Fibroblast of skin of left quadriceps (primary cell): ENCODE data around the gene SDS.

ENCODE experiments used
- DNase-seq, 2 experiments: peaks; one replicate each; pipeline ENCODE4 v3.0.0-alpha.2; 2013; ENCODE audit warnings: low read depth in 2 of 2

The SDS gene

DNA sequence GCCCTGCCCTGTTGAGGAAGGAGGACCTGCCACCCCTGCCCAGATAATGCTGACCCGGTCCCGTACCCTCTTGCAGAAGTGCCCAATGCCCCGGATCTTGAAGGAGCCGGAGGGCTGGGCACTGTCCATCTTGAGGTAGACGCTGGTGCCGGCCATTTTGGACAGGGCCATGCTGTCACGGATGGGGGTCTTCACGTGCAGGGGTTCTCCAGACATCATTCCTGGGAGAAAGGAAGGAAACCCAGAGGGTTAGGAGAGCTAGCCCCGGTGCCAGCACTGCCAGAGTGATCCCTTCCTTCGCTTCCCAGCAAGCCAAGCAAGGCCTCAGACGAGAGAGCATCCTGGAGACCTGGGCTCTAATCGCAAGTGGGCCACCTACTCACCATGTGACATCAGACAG is 4.2 kb downstream of the SDS start:
- DNase-seq, result no peak

DNA sequence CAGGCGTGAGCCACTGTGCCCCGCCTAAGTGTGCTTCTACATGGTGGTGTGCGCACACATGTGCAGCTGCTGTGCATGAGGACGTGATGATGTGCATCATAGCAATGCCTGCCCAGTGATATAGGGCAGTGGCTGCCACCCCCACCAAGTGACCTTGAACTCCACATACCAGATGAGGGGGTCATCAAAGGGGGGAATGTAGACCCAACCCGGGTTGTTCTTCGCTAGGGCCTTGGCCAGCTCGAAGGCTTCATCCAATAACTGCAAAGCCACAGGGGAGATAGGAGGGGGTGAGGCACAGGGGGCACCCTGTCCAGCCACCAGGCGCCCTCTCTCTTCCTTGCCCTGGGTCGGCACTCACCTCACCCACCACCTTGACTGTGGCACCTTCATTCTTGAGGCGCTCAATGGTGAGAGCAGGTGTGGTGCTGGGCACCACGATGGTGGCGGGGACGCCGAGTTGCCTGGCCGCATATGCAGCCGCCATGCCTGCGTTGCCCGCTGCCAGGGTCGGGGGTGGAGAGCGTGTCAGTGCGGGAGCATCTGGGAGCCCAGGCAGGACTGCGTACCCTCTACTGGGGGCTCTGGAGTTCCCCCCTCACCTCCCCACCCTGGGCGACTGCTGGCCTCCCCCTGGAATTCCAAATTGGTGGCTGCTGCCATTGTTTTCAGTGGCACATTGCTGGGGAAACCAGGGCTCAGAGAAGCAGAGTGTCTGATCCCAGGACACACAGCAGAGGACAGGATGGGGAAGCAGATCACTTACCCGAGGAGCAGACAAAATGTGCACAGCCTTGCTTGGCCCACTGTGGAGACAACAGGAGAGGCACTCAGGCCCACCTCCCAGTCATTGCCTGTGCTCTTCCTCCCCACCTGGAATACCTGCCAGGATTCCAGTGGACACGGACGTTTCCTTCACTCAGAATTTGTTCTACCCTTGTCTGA is 5.1 kb downstream of the SDS start:
- no peak for DNase-seq

DNA sequence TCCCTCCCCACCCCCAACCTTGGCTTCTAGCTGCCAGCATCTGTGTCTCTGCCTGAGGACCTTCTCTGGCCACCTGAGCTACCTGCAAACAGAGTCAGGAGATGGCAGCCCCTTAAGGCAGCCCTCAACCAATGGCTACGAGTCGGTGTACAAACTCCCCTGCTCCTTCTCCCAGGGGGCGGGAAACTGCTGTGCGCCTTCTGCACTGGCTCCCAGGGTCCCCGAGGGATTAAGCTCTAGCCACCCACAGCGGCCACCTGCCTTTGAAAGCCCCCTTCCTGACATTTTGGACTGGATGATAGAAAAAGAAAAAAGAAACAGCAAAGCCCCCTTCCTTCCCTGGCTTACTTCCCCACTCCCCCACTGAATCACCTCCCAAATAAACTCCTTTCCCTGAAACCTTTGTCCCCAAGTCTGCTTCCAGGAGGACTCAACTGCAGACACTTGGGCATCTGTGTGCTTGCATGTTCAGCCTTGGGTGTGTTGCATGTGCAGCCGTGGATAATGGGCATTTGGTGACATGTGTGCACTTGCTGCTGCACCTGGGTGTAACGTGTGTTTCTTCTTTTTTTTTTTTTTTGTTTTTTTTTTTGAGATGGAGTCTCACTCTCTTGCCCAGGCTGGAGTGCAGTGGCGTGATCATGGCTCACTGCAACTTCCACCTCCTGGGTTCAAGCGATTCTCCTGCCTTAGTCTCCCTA is 6.0 kb downstream of the SDS start:
- no peak for DNase-seq

DNA sequence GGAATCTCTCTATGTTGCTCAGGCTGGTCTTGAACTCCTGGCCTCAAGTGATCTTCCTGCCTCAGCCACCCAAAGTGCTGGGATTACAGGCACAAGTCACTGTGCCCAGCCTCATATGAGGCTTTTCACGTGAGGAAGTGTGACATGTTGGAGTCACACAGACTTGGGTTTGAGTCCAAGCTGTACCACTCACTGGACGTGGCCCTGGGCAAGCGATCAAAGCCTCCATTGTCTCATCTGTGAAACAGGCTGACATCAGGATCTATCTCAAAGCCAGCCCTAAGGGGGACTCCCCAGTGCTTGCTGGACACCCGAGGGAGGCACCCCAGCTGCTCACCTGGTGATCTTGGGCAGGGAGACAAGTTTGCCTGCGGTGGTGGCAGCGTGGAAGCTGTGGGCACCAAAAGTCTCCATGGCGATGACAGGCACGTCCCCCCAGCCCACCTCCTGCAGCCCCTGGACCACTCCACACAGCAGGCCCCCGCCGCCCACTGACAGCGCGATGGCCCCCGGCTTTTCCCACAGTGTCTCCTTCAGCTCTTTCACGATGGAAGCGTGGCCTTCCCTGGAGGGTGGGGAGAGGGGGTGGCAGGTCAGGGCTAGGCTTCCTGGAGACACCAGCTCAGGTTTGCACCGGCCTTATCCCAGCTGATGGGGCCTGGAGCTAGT is 6.7 kb downstream of the SDS start:
- DNase-seq, result no peak

DNA sequence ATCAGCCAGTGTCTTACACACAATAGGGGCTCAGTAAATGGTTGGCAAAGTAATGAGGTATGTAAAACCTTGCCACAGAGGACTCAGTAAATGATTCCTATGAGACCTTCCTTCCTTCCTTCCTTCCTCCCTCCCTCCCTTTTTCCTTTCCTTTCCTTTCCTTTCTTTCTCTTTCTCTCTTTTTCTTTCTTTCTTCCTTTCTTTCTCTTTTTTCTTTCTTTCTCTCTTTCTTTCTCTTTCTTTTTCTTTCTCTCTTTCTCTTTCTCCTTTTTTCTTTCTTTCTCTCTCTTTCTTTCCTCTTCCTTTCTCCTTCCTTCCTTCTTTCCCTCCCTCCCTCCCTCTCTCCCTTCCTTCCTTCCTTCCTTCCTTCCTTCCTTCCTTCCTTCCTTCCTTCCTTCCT is 7.5 kb downstream of the SDS start:
- no peak for DNase-seq

DNA sequence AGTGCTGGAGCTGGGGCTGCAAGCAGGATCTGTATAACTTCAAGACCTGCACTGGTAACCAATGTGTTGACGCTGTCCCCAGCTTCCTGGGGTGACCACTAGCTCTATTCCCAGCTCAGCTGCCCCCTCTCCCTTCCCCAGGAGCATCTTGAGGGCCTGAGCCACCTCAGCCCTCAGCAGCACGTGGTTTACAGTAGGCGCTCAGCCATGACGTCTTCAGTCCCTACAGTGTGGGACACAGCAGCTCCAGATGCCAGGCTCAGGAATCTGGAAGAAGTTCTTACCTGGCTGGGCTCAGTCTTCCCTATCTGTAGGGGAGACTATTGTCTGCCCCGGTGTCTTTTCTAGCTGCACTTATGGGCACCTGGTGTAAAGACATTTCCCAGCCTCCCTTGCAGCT is 8.6 kb downstream of the SDS start:
- no peak for DNase-seq

DNA sequence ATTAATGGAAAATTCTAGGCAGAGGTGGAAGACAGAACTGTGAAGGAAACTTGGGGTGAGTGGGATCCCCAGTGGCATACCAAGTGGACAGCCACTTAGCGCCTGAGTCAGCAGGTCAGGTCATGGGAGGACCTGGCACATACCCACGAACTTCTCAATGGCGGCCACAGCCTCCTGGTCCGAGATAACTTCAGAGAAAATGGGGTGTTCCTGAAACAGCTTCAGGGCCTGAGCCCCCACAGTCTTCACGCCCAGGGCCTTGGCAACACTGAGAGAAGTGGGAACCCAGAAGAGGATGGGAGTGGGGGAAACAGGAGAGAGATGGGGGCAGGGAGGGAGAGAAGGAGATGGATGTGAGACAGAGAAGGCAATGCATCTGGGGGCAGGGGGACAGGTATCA is 9.9 kb downstream of the SDS start:
- no peak for DNase-seq

DNA sequence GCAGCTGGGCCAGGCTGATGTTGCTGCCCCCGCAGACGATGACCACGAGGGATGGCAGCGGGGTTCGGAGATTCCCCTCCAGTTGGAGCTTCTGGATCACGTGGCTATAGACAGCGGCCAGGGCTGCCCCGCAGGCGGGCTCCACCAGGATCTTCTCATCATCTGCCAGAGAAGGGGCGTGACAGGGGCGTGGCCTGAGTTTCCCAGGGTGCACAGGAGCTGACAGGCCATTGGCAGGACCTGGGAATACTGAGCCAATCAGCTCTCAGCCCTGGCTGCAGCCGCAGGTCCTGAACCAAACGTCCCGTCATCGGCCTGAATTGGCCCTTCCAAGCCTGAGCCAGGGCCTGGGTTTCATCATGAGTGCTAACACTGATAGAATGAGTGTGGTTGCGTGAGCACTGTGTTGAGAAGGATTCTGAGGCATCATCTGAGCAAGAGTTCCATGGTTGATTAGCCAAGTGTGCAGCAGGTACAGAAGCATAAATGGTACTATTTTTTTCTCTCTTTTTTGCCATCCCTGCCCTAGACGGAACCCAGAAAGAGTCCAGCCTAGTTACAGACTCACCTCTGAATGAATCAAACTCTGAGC is 10.6 kb downstream of the SDS start:
- no peak for DNase-seq

DNA sequence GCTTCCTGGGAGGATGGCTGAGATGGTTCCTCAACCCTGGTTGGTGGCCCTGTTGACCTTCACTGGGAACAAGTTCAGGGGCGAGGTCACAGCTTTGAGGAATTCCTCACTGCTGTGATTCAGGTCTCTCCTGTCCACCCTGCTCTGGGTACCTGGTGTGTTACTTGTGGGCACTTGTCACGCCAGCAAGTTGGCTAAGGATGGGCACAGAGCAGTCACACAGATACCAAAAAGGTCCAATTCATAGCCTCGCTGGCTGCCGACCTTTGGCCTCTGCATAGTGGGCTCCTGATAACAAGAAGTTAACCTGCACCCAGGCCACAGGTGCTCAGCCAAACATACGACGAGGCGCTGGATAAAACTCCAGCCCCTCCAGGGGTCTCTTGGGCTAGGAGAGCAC is 11.2 kb downstream of the SDS start:
- DNase-seq, result no peak

DNA sequence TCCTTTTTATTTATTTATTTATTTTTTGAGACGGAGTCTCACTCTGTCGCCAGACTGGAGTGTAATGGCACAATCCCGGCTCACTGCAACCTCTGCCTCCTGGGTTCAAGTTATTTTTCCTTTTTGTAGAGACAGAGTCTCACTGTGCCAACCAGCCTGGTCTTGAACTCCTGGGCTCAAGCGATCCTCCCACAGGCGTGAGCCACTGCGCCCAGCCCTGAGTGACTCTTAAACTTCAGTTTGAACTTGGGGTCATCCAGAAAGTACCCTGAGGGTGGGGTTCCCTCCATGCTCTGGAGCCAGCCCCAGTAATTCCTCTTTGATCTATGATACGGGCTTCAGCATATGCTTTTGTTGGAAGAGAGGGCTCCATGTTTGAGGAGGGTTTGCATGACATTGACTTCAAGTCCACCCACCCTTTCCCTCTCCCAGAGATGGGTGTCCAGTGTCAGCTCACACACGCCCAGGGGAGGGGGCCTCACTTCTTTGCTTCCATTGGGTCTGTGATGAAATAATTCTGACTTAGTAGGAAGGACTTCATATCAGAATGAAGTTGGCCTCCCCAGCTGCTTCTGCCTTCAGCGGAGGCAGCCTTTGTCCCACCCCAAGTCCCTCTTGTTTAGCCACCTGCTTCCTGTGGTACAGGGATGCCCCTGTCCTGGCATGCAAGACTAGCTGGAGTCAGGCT is 11.9 kb downstream of the SDS start:
- no peak for DNase-seq

DNA sequence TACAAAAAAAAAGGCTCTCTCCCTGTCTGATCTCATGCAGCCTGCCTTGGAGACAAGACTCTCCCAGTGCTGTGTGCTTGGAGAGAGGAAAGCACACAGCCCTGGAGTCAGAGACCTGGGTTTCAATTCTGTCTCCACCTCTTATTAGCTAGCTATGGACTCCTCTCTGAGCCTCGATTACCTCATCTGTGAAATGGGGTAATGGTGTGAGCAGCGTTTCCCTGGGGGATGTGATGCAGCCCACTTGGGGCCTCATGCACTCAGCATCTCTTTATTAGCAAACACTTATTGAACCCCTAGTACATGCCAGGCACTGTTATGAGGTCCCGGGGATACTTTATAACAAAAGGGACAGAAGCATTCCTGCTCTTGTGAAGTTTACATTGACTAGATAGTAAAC is 12.5 kb downstream of the SDS start:
- no peak for DNase-seq

DNA sequence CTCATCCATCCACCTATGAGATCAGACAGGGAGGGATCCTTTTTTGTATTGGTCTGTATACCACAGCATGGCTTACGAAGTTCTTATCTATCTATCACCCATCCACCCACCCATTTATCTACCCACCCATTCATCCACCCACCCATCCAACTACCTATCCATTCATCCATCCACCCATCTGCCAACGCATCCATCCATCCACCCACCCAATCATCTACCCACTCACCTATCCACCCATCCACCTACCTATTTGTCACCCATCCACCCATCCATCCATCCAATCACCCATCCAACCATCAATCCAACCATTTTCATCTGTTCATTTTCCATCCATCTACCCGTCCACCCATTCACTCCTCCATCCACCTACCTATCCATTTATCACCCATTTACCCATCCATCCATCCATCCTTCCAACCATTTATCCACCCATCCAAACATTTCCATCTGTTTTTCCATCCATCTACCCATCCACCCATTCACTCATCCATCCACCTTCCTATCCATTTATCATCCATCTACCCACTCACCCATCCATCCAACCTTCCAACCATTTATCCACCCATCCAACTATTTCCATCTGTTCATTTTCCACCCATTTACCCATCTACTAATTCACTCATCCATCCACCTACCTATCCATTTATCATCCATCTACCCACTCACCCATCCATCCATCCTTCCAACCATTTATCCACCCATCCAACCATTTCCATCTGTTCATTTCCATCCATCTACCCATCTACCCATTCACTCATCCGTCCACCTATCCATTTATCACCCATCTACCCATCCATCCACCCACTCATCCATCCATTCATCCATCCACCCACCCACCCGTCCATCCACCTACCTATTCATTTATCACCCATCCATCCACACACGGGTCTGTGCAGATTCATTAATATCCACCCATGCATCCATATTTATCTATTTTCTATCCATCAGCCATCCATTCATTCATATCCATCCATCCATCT is 13.3 kb downstream of the SDS start:
- no peak for DNase-seq

DNA sequence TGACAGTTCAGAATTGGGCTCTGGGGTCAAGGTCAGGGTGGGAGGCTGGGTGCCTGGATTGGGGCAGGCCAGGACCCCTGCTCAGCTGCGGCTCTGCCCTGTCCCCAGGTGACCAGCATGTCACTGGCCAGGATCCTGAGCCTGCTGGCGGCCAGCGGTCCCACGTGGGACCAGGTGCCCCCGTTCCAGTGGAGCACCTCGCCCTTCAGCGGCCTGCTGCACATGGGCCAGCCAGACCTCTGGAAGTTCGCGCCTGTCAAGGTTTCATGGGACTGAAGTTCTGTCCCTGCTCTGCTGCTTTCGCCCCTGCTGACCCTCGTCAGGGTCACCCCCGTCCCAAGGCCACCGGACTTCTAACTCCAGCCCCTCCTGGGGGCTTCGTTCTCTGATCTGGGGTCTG is 15.3 kb downstream of the SDS start:
- no peak for DNase-seq

DNA sequence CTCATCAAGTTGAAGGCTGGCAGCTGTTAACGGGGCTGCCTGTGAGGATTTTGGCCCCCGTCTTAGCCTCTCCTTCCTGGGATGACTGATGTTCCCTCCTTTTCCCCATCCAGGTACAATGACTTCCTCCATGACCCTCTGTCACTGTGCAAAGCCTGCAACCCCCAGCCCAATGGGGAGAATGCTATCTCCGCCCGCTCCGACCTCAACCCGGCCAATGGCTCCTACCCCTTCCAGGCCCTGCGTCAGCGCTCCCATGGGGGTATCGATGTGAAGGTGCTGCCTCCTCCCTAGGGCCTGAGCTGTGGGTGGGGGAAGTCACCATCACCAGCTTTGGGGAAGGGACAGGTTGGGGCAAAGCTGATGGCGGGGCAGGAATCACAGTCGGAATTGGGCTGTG is 16.1 kb downstream of the SDS start:
- no peak for DNase-seq

DNA sequence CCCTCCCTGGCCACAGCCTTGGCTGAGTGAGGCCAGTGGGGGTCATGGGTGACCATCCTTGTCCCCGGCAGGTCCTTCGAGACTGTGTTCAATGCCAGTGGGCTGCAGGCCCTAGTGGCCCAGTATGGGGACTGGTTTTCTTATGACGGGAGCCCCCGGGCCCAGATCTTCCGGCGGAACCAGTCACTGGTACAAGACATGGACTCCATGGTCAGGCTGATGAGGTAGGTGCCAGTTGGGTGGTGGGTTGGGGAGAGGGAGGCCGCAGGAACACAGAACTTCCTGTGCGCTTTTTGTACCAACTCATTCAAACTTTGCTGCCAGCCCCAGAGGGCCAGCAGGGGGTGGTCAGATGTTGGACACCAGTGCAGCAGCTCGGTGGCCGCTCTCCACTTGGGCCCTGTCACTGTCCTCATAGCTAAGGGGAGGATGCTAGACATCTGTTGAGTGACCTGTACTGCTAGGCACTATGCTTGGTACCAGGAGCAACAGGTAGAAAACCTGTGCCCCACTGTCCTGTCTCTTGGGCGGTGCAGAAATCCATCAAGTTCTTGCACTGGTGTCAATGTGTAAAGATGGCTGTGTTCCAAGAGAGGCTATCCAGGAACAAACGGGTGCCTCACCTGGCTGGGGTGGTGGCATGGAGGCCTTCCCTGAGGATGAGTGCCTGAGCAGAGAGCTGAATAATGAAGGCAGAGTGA is 16.7 kb downstream of the SDS start:
- DNase-seq, result no peak

DNA sequence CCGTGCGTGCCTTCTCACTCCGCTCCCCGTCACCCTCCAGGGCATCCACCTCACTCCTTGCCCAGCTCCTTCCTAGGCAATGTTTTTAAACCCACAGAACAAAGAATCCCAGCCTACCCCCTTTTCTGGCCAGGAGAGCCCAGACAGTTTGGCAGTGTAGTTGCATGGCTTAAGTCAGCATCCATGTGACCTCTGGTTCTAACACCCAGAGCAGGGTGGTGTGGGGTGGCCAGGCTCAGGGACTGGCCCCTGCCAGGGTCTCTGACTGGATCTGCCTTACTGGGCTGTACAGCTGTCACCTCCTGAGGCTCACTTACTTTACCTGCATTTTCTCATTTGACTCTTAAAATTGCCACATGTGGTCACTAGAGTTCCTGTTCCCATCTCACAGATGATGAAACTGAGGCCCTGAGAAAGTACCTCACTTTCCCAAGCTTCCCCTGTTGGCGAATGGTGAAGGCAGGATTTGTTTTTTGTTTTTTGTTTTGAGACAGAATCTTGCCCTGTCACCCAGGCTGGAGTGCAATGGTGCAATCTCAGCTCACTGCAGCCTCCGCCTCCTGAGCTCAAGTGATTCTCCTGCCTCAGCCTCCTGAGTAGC is 18.3 kb downstream of the SDS start:
- no peak for DNase-seq

DNA sequence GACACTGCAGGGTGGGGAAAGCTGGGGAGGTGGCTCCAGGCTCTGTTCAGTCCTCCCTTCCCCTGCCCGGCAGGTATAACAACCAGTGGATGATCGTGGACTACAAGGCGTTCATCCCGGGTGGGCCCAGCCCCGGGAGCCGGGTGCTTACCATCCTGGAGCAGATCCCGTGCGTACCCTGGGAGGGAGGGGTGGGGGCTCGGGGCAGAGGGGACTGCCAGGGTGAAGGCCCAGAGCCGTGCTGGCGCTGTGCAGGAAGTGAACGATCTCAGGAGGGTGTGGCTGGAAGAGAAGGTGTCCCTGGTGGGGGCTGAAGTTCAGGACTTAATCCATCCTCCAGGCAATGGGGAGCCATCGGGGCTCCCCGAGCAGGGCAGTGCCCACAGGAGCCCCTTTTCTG is 18.9 kb downstream of the SDS start:
- DNase-seq, result no peak

DNA sequence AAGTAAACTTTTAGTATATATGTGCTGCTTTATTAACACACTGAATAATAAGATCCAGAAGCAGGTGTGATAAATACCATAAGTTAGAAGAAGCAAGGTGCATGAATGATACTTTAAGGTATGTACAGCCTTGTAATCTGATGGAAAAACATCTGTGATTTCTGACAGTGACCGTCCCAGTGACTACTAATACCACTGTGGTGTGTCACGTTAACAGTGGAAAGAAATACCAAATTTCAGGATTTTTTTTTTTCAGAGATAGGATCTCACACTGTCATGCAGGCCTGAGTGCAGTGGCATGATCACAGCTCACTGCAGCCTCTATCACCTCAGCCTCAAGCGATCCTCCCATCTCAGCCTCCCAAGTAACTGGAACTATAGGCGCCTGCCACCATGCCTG is 21.5 kb downstream of the SDS start:
- no peak for DNase-seq

DNA sequence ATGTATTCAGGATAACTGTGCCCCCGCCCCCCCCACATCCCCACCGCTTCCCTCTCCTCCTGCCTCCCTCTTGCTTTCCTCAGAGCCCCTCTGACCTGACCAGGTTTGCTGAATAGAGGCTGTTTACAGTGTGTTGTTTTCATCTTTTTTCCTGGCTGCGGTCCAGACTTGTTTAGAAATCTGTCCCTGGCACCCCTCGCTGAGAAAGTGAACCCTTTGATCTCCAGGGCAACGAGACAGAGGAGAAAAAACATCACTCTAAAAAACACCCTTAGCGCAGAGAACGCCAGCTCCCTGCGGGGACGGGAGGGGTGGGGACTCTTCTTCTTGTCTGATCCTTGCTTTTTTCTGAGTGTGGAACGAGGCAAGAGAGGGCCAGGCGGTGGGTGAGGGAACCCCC is 22.5 kb downstream of the SDS start:
- no peak for DNase-seq

DNA sequence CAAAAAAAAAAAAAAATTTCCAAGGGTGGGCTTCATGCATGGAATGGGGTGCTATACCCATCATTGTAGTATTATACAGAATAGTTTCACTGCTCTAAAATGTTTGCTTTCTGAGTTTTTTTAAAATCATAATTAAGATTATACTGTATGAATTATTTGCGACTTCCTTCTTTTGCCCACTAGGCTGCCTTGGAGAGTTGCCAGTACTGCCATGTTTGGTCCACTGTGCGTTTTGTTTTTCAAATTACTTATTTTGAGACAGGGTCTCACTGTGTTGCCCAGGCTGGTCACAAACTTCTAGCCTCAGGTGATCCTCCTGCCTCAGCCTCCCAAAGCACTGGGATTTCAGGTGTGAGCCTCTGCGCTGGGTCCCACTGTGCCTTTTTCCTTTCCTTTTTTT is 25.4 kb downstream of the SDS start:
- no peak for DNase-seq
